HUES64 (cell line): Measurements from ENCODE around the gene GRM1.

Experiments used
- H3K27ac ChIP-seq: 2 replicates; pipeline ENCODE4 v1.7.0; 2013; ENCODE audit warnings: low read depth, low read length, inconsistent platforms
- H3K27me3 ChIP-seq: 2 replicates; pipeline ENCODE4 v1.6.1; 2013; ENCODE audit warnings: mild to moderate bottlenecking, low read length; ENCODE audit not compliant: insufficient read depth
- H3K36me3 ChIP-seq: 2 replicates; pipeline ENCODE4 v1.6.1; 2013; ENCODE audit warnings: mild to moderate bottlenecking, low read length; ENCODE audit not compliant: insufficient read depth
- H3K4me1 ChIP-seq: 2 replicates; pipeline ENCODE4 v1.6.1; 2013; ENCODE audit warnings: mild to moderate bottlenecking, low read length, moderate library complexity; ENCODE audit not compliant: insufficient read depth
- H3K4me3 ChIP-seq: 2 replicates; pipeline ENCODE4 v1.5.1; 2013; ENCODE audit warnings: mild to moderate bottlenecking, low read length, moderate library complexity
- H3K9ac ChIP-seq: 2 replicates; pipeline ENCODE4 v1.6.1; 2013; ENCODE audit warnings: mild to moderate bottlenecking, low read depth, low read length
- H3K9me3 ChIP-seq: 2 replicates; pipeline ENCODE4 v1.6.1; 2013; ENCODE audit warnings: low read depth, low read length; ENCODE audit not compliant: insufficient read depth
- WGBS: fragments of 150-250, 120-280 bp; methylation state at CpG from one replicate; pipeline ENCODE4 v1.1.7; 2013; ENCODE audit warnings: missing lambda C conversion rate; 5-methylcytosine and 5-hydroxymethylcytosine counted together

GRM1 gene

GRCh38 chr6:146335336-146335735 is 306.5 kb downstream of the GRM1 start:
- Histone ChIP-seq H3K36me3 (no peaks in the 10 kb centered on the region), H3K27ac (no peak overlapping the region), H3K27me3 (no peaks in the 10 kb centered on the region), H3K9ac (no peak overlapping the region), H3K4me3 (no peak overlapping the region), H3K9me3 (no peaks in the 10 kb centered on the region), H3K4me1 (peaks cover 7% of the 10 kb centered on the region)
- WGBS: 100% methylated on average over 1 of the region's 2 CpGs

DNA sequence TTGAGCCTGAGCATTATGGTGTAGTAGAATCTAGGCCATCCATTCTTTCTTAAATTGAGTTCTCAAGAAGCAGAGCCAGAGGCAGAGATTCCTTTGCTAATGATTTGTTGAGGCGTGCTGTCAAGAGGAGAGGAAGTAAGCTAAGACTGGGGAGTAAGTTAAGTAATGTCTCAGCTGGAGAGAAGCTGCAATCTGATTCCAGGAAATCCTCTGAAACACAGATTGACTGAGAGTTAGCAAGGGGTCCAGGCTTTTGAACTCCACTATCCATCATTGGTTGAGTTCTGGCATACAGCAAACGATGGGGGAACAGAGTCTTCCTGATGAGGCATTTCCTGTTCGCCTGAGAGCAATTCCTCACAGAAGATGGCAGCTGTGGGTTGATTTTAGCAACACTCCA is 307.3 kb downstream of the GRM1 start:
- Histone ChIP-seq H3K9ac (no peak overlapping the region), H3K27ac (no peak overlapping the region), H3K4me1 (peaks cover 7% of the 10 kb centered on the region), H3K36me3 (no peaks in the 10 kb centered on the region), H3K27me3 (no peaks in the 10 kb centered on the region), H3K9me3 (no peaks in the 10 kb centered on the region), H3K4me3 (no peak overlapping the region)
- 76% methylated on average over 3 of the region's 3 CpGs for WGBS

DNA sequence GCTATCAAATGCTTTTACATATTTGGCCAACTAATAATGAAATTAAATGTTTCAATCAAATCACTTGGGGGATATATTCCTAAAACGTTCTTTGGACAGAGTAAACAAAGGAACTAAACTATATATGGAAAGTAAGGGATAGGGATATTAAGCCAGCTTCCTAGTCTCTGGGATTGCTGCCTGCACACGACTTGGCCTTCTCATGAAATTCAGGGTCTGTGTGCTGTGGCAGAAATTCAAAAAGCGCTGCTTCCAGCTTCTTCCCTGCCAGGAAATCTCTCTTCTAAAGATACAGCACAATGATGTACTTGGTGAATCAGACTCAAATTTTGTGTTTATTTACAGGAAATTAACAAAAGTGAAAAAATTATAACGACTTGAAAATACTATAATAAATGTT is 308.5 kb downstream of the GRM1 start:
- H3K9ac ChIP-seq: no peak overlapping the region
- no peaks in the 10 kb centered on the region for H3K9me3 ChIP-seq
- H3K27me3 ChIP-seq: no peaks in the 10 kb centered on the region
- no peak overlapping the region for H3K27ac ChIP-seq
- peaks cover 7% of the 10 kb centered on the region for H3K4me1 ChIP-seq
- no peaks in the 10 kb centered on the region for H3K36me3 ChIP-seq
- no peak overlapping the region for H3K4me3 ChIP-seq
- 93% methylated on average over 3 of the region's 4 CpGs for WGBS

DNA sequence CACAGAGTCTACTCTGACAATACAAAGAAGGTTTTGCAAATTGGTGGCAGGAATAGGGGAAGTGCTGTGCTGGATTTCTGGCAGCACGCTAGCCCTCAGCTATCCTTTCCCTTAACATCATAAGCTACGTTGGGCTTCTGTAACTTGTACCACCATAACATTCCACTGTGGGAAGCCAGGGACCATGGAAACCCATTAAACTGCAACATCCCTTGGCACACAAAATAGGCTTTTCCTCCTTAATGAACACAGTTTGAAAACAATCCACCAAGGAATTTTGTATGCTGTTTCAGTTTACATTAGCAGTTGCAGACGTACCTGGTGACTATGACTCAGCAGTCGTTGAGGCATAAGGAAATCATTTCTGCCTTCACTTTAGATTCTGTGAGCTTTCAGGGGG is 310.9 kb downstream of the GRM1 start:
- no peaks in the 10 kb centered on the region for H3K9me3 ChIP-seq
- no peaks in the 10 kb centered on the region for H3K36me3 ChIP-seq
- no peak overlapping the region for H3K4me3 ChIP-seq
- H3K27me3 ChIP-seq: no peaks in the 10 kb centered on the region
- WGBS: 89% methylated on average over 4 of the region's 4 CpGs
- no peak overlapping the region for H3K9ac ChIP-seq
- peaks cover 7% of the 10 kb centered on the region for H3K4me1 ChIP-seq
- H3K27ac ChIP-seq: no peak overlapping the region

DNA sequence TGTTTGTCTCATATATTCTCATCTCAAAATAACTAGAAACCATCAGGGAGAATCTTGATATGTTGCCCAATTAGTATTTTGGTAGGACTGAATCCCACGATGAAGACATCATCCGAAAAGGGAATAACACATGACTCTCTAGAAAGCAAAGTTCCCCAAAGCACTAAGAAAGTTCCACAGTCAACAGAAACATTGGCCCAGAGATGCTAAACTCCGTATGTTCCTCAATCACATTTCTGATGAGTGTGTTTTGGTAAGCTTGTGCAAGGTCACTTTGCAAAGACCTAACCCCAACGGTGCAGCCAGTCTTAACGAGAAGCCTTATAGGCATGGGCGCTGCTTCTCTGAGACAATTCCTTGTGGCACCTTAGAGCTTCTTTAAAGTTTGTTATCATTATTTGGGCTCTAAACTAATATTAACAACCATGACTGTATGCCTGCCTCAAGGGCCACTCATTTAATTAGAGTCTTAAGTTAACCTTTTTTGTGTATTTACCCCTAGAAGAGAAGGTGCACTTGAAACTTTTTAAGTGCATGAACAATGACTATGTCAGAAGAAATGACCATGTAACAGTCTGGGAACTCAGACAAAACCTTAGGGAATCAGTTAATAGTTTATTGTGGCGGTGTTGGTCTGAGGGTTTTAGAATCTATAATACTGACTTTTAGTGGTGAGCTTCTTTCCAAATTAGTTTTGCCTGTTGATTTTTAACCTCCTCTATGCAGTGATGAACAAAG is 312.8 kb downstream of the GRM1 start:
- H3K27me3 ChIP-seq: no peaks in the 10 kb centered on the region

GRCh38 chr6:146345598-146345997 is 316.7 kb downstream of the GRM1 start:
- Histone ChIP-seq H3K27me3 (no peaks in the 10 kb centered on the region), H3K9me3 (no peaks in the 10 kb centered on the region), H3K4me3 (no peak overlapping the region), H3K27ac (no peak overlapping the region), H3K4me1 (peaks cover 20% of the 10 kb centered on the region), H3K36me3 (no peaks in the 10 kb centered on the region), H3K9ac (no peak overlapping the region)
- WGBS: 94% methylated on average over 1 of the region's 1 CpG

More for the DNA sequence above, 312.8 kb downstream of the GRM1 start:
- Histone ChIP-seq H3K4me3 (no peak overlapping the region), H3K4me1 (peaks cover 18% of the 10 kb centered on the region), H3K36me3 (no peaks in the 10 kb centered on the region), H3K9me3 (no peaks in the 10 kb centered on the region), H3K9ac (no peak overlapping the region), H3K27ac (no peak overlapping the region)
- 92% methylated on average over 7 of the region's 7 CpGs for WGBS

- H3K36me3 ChIP-seq: no peaks in the 10 kb centered on the region
- H3K9me3 ChIP-seq: no peaks in the 10 kb centered on the region
- no peak overlapping the region for H3K4me3 ChIP-seq
- H3K27me3 ChIP-seq: no peaks in the 10 kb centered on the region
- no peak overlapping the region for H3K27ac ChIP-seq
- WGBS: 98% methylated on average over 1 of the region's 2 CpGs
- H3K9ac ChIP-seq: no peak overlapping the region
- H3K4me1 ChIP-seq: peaks cover 33% of the 10 kb centered on the region
Measured at GRCh38 chr6:146347090-146347489, 318.2 kb downstream of the GRM1 start.

- no peaks in the 10 kb centered on the region for H3K27me3 ChIP-seq
- 100% methylated on average over 3 of the region's 3 CpGs for WGBS
- H3K4me3 ChIP-seq: no peak overlapping the region
- H3K9me3 ChIP-seq: no peaks in the 10 kb centered on the region
- H3K4me1 ChIP-seq: peaks cover 33% of the 10 kb centered on the region
- H3K36me3 ChIP-seq: no peaks in the 10 kb centered on the region
- no peak overlapping the region for H3K9ac ChIP-seq
- no peak overlapping the region for H3K27ac ChIP-seq
Measured at GRCh38 chr6:146347690-146348089, 318.8 kb downstream of the GRM1 start.

DNA sequence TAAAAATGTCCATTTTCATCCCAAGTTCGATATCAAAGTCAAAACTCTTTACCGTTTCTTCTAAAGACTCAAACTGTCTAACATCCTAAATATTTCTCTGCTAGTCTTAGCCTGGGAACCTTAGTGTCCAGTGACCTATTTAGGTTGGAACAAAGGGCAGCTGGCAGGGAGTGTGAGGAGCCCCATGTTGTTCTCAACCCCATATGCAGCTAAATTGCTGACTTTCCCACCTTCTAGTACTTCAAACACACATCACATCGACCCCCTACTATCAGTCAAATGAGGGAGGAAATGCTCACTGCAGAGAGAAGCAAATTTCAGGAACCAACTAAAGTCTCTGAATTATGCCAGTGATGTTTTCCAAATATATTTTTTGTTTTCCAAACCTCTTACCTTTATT is 322.2 kb downstream of the GRM1 start:
- no peak overlapping the region for H3K4me3 ChIP-seq
- 61% methylated on average over 3 of the region's 3 CpGs for WGBS

GRCh38 chr6:146352163-146352562 is 323.3 kb downstream of the GRM1 start:
- Histone ChIP-seq H3K4me3 (no peak overlapping the region), H3K4me1 (peaks cover 43% of the 10 kb centered on the region)
- WGBS: 94% methylated on average over 5 of the region's 5 CpGs

More for the DNA sequence above, 322.2 kb downstream of the GRM1 start:
- H3K9ac ChIP-seq: no peak overlapping the region
- H3K27me3 ChIP-seq: no peaks in the 10 kb centered on the region
- no peaks in the 10 kb centered on the region for H3K36me3 ChIP-seq
- peaks cover 45% of the 10 kb centered on the region for H3K4me1 ChIP-seq
- no peaks in the 10 kb centered on the region for H3K9me3 ChIP-seq
- H3K27ac ChIP-seq: no peak overlapping the region

GRCh38 chr6:146354451-146354850 is 325.6 kb downstream of the GRM1 start:
- H3K9ac ChIP-seq: no peak overlapping the region
- no peaks in the 10 kb centered on the region for H3K36me3 ChIP-seq
- no peaks in the 10 kb centered on the region for H3K27me3 ChIP-seq
- H3K4me1 ChIP-seq: peaks cover 49% of the 10 kb centered on the region
- WGBS: 93% methylated on average over 3 of the region's 3 CpGs
- no peaks in the 10 kb centered on the region for H3K9me3 ChIP-seq
- no peak overlapping the region for H3K27ac ChIP-seq
- no peak overlapping the region for H3K4me3 ChIP-seq

More at GRCh38 chr6:146352163-146352562, 323.3 kb downstream of the GRM1 start:
- no peaks in the 10 kb centered on the region for H3K9me3 ChIP-seq
- H3K36me3 ChIP-seq: no peaks in the 10 kb centered on the region
- no peak overlapping the region for H3K9ac ChIP-seq
- H3K27me3 ChIP-seq: no peaks in the 10 kb centered on the region
- no peak overlapping the region for H3K27ac ChIP-seq
